OCI-LY7 (cell line): ENCODE data around the gene SCN5A. TPM values are rescaled to one million over a fixed set of nuclear protein-coding genes. Genes with fewer than 3 reads are reported as not detected.

Source experiments
- BruUV-seq: library from RNA; stranded (reverse); fragments of 400-500 nt; replicated peaks from 2 replicates; lab custom pipeline; 2021; lab: Mats Ljungman, UMichigan
- CTCF ChIA-PET: fragments of 300-600 bp; sonication (Branson Sonifier 250); formaldehyde crosslinking; loops from one replicate; lab custom pipeline; 2022; ENCODE audit warnings: antibody characterized with exemption; ENCODE audit not compliant: unreplicated experiment; lab: Charles Lee
- POLR2A ChIA-PET: fragments of 300-600 bp; sonication (Branson Sonifier 250); formaldehyde crosslinking; loops from one replicate; lab custom pipeline; 2022; ENCODE audit warnings: antibody characterized with exemption; lab: Charles Lee
- DNase-seq: peaks from one replicate; pipeline ENCODE4 v3.0.0-alpha.2; 2015; ENCODE audit warnings: low spot score
- H2AFZ ChIP-seq: fragments of 200-600 bp; sonication (generic), shearing (Covaris generic); 2 replicates; pipeline ENCODE4 v1.6.1; 2014; ENCODE audit warnings: mild to moderate bottlenecking, antibody characterized with exemption, low read length, moderate library complexity
- H3K27ac ChIP-seq: fragments of 200-600 bp; sonication (generic); 2 replicates; pipeline ENCODE4 v1.5.1; 2014; ENCODE audit warnings: mixed run types, low read depth, mild to moderate bottlenecking, moderate library complexity, low read length, inconsistent platforms; ENCODE audit not compliant: poor library complexity, severe bottlenecking
- H3K36me3 ChIP-seq: fragments of 200-600 bp; sonication (generic); 2 replicates; pipeline ENCODE4 v1.6.1; 2014; ENCODE audit warnings: mild to moderate bottlenecking, antibody characterized with exemption, low read length, moderate library complexity, mixed read lengths; ENCODE audit not compliant: insufficient read depth
- H3K4me1 ChIP-seq: fragments of 200-600 bp; sonication (generic); 2 replicates; pipeline ENCODE4 v1.5.1; 2014; ENCODE audit warnings: mild to moderate bottlenecking, low read length; ENCODE audit not compliant: insufficient read depth, poor library complexity, severe bottlenecking
- H3K4me2 ChIP-seq: fragments of 200-600 bp; sonication (generic); 2 replicates; pipeline ENCODE4 v1.6.1; 2014; ENCODE audit warnings: mild to moderate bottlenecking, low read length
- H3K4me3 ChIP-seq: fragments of 200-600 bp; sonication (generic); 2 replicates; pipeline ENCODE4 v1.5.1; 2014; ENCODE audit warnings: mild to moderate bottlenecking, low read depth, low read length; ENCODE audit not compliant: poor library complexity, severe bottlenecking
- H3K79me2 ChIP-seq: fragments of 200-600 bp; sonication (generic); 2 replicates; pipeline ENCODE4 v1.6.1; 2016; ENCODE audit warnings: low read depth, mild to moderate bottlenecking, low read length, moderate library complexity, mixed read lengths; ENCODE audit not compliant: insufficient read depth
- H3K9me2 ChIP-seq: fragments of 200-600 bp; sonication (generic); 2 replicates; pipeline ENCODE4 v1.6.1; 2016; ENCODE audit warnings: mild to moderate bottlenecking, low read length, mixed read lengths; ENCODE audit not compliant: insufficient read depth
- H3K9me3 ChIP-seq: fragments of 200-600 bp; sonication (generic); 2 replicates; pipeline ENCODE4 v1.6.1; 2014; ENCODE audit warnings: mild to moderate bottlenecking, mixed run types, low read length, mixed read lengths
- H4K20me1 ChIP-seq: fragments of 200-600 bp; sonication (generic); 2 replicates; pipeline ENCODE4 v1.6.1; 2014; ENCODE audit warnings: mild to moderate bottlenecking, antibody characterized with exemption, low read length, moderate library complexity, mixed read lengths; ENCODE audit not compliant: insufficient read depth
- CTCF ChIP-seq: fragments of 200-600 bp; sonication (generic); conservative IDR thresholded peaks from 2 replicates; pipeline ENCODE4 v1.5.1; 2014; ENCODE audit warnings: mild to moderate bottlenecking, antibody characterized with exemption, low read length, moderate library complexity, mixed read lengths
- EZH2phosphoT487 ChIP-seq: fragments of 200-600 bp; sonication (generic); IDR thresholded peaks from 2 replicates; pipeline ENCODE4 v1.6.1; 2018; ENCODE audit warnings: low read depth, borderline replicate concordance, mild to moderate bottlenecking, mixed run types, antibody characterized with exemption, low read length, moderate library complexity, mixed read lengths
- intact Hi-C: fragments of 100-400 bp; cut with micrococcal nuclease; formaldehyde crosslinking; loops from one replicate; pipeline ENCODE4 v1.10.0; 2022; ENCODE audit not compliant: unreplicated experiment
- total RNA-seq, 2 experiments: library from RNA; depleted of rRNA in 1 of 2; stranded (reverse); fragments of >200 nt in 1 of 2; shearing (Covaris generic) in 1 of 2; gene quantifications; 2 replicates each; pipeline ENCODE4 v1.2.3, GENCODE V29; 2014 to 2022

The SCN5A gene
- total RNA-seq, 2 experiments from 2014 or later, result not detected

DNA sequence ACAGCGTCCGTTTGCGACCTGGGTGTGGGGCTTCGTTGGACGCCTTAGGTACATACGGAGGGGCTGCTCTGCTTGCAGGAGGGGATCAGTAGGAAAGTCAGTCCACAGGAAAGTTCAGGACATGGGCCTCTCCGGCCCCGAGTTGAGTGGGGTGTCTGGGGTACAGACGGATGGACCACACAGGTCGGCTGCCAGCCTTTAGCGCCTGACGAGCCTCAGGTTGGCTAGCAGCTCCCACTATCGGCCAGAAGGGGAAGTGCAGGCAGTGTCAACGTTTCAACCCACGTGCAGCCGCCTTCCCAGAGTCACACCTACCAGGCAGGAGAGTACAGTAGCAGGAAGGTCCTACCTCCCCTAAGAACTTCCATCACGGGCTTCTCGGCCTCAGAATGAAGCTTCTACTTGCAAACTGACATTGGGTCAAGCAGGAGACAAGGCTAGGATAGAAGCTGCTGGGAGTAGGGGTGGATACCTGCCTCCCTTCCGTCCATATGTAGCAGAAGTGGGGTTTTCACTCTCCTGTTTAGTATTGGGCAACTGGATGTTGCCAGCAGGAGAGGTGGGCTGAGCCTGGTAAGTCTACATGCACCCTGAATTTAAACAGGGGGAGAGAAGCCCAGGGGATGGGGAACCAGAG is 1.8 kb upstream of the SCN5A start:
- Histone ChIP-seq H3K36me3 (no peaks in the 10 kb centered on the region), H3K9me3 (no peaks in the 10 kb centered on the region), H4K20me1 (no peaks in the 10 kb centered on the region), H3K4me1 (no peaks in the 10 kb centered on the region), H2AFZ (no peak overlapping the region), H3K4me3 (no peak overlapping the region), H3K4me2 (no peak overlapping the region), H3K9me2 (no peaks in the 10 kb centered on the region), H3K27ac (no peak overlapping the region), H3K79me2 (no peaks in the 10 kb centered on the region)
- DNase-seq, result peak; percentile 55
- ChIA-PET CTCF (no interaction called here), POLR2A (interaction anchor here (0.7 to 1.1 kb wide), 2 partner anchors 20 to 152 kb away, joined by 3 read pairs; no protein-coding TSS in a partner anchor)
- TF ChIP-seq EZH2phosphoT487, result no peak
- peak; percentile 80 for TF ChIP-seq CTCF
- intact Hi-C loops, result no loop called here
- BruUV-seq, result no TSS peak

- no peak overlapping the region for H3K4me3 ChIP-seq
- no peak overlapping the region for H3K4me2 ChIP-seq
- H4K20me1 ChIP-seq, result no peaks in the 10 kb centered on the region
- CTCF ChIA-PET, result no interaction called here
- POLR2A ChIA-PET, result no interaction called here
- H3K4me1 ChIP-seq, result no peaks in the 10 kb centered on the region
- BruUV-seq, result no TSS peak
- no peak for DNase-seq
- H3K27ac ChIP-seq, result no peak overlapping the region
- TF ChIP-seq CTCF, result no peak
- TF ChIP-seq EZH2phosphoT487, result no peak
- H3K79me2 ChIP-seq, result no peaks in the 10 kb centered on the region
- no peak overlapping the region for H2AFZ ChIP-seq
- H3K9me2 ChIP-seq, result no peaks in the 10 kb centered on the region
- intact Hi-C loops, result no loop called here
- H3K36me3 ChIP-seq, result no peaks in the 10 kb centered on the region
- no peaks in the 10 kb centered on the region for H3K9me3 ChIP-seq
Observed at GRCh38 chr3:38650248-38650951, 913 bp upstream of the SCN5A start.
